ENCODE data around the gene MOK. TPM values are rescaled to one million over a fixed set of nuclear protein-coding genes. Genes with fewer than 3 reads are reported as not detected.

Gene MOK
- total RNA-seq, 1 donor from 2014 or later: 17.6 TPM

GRCh38 chr14:102232348-102232625 is 72.7 kb downstream of the MOK start:
- no peaks in the 10 kb centered on the region for H3K36me3 ChIP-seq
- no peak overlapping the region for H3K27ac ChIP-seq
- intact Hi-C loops (cut with DNase I): loop anchor here (10.0 kb wide), 1 partner anchor 273 kb away; the partner anchor contains the start of gene ANKRD9
- no peaks in the 10 kb centered on the region for H3K9me3 ChIP-seq
- no peaks in the 10 kb centered on the region for H3K4me1 ChIP-seq
- H3K27me3 ChIP-seq: no peaks in the 10 kb centered on the region
- TF ChIP-seq CTCF (IDR thresholded peaks at IDR 0.05): no peak
- H3K4me3 ChIP-seq: no peak overlapping the region
- DNase-seq (ENCODE audit: low spot score in 2 of 2): no peak

- H3K4me1 ChIP-seq: no peaks in the 10 kb centered on the region
Measured at GRCh38 chr14:102231476-102232347, 73.3 kb downstream of the MOK start.

DNA sequence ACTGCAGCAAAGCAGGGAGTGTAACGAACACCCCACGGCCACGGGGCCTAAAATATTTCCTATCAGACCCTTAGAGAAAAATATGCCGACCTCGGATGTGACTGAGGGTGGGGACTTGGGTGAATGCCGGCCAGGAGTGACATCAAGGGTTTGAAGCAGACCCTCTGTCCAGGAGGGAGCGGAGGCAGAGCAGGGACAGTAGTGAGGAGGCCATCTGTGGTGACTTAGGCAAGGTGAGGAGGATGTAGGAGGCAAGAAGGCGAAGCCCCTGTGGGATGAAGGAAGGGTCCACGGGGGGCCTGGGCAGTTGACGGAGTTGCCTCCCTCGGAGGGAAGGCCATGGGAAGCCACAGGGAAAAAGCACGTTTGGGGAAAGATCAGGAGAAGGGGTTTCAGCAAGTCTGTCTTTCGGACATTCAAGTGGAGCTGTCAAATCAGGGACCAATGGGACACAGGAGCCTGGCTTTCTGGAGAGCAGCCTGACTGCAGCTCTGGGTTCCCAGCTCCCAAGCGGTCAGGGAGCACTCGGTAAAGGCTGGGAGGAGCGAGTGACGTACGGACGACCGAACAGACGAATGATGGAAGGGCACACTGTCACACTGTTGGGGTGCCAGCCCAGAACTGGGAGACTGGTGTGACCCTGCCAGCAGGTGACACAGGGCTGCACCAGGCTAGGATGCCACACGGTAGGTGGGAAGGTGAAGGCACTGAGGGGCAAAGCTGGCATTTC is 74.3 kb downstream of the MOK start:
- Histone ChIP-seq H3K4me1 (no peaks in the 10 kb centered on the region), H3K4me3 (no peak overlapping the region), H3K27me3 (no peaks in the 10 kb centered on the region), H3K36me3 (no peaks in the 10 kb centered on the region), H3K9me3 (no peaks in the 10 kb centered on the region), H3K27ac (no peak overlapping the region)
- intact Hi-C loops (cut with DNase I): loop anchor here (10.0 kb wide), 1 partner anchor 274 kb away; the partner anchor contains the start of gene ANKRD9
- no peak for DNase-seq (ENCODE audit: low spot score in 2 of 2)
- no peak for TF ChIP-seq CTCF (IDR thresholded peaks at IDR 0.05)

More at GRCh38 chr14:102231476-102232347, 73.3 kb downstream of the MOK start:
- Histone ChIP-seq H3K4me3 (no peak overlapping the region), H3K36me3 (no peaks in the 10 kb centered on the region), H3K27ac (no peak overlapping the region), H3K27me3 (no peaks in the 10 kb centered on the region), H3K9me3 (no peaks in the 10 kb centered on the region)
- no peak for DNase-seq (ENCODE audit: low spot score in 2 of 2)
- intact Hi-C loops (cut with DNase I): loop anchor here (10.0 kb wide), 1 partner anchor 273 kb away; the partner anchor contains the start of gene ANKRD9
- TF ChIP-seq CTCF (IDR thresholded peaks at IDR 0.05): no peak

DNA sequence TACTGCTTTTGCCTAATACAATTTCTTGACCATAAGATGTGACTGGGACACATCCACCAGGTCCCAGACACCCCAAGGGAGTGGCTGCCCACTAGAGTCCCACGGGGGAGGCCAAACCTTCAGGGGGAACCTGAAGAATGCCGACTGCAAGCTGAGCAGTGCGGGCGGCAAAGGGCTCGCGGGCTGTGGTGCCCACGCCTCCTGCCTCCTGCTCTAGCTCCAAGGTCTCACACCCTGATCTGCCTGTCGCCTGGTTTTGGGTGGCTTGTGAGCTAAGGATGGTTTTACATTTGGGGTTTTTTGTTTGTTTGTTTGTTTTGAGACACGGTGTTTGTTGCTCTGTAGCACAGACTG is 75.2 kb downstream of the MOK start:
- no peaks in the 10 kb centered on the region for H3K27me3 ChIP-seq
- no peak for DNase-seq (ENCODE audit: low spot score in 2 of 2)
- no peak overlapping the region for H3K27ac ChIP-seq
- no peak for TF ChIP-seq CTCF (IDR thresholded peaks at IDR 0.05)
- H3K9me3 ChIP-seq: no peaks in the 10 kb centered on the region
- intact Hi-C loops (cut with DNase I): loop anchor here (10.0 kb wide), 1 partner anchor 275 kb away; the partner anchor contains the start of gene ANKRD9
- H3K36me3 ChIP-seq: no peaks in the 10 kb centered on the region
- H3K4me1 ChIP-seq: no peaks in the 10 kb centered on the region
- H3K4me3 ChIP-seq: no peak overlapping the region

- Histone ChIP-seq H3K27ac (no peak overlapping the region), H3K4me3 (no peak overlapping the region), H3K4me1 (no peaks in the 10 kb centered on the region), H3K9me3 (no peaks in the 10 kb centered on the region), H3K36me3 (no peaks in the 10 kb centered on the region), H3K27me3 (no peaks in the 10 kb centered on the region)
- no peak for TF ChIP-seq CTCF (IDR thresholded peaks at IDR 0.05)
- no peak for DNase-seq (ENCODE audit: low spot score in 2 of 2)
- intact Hi-C loops (cut with DNase I): no loop called here
Measured at GRCh38 chr14:102229071-102229738, 75.8 kb downstream of the MOK start.
